SK-N-DZ (cell line): Measurements from ENCODE around the gene TSPAN10.

Source experiments
- DNase-seq: peaks from one replicate; pipeline ENCODE4 v3.0.0-alpha.2; 2015; ENCODE audit warnings: low spot score
- small RNA-seq, 2 experiments: library from RNA; depleted of rRNA; stranded (forward); fragments of <200 nt; gene quantifications; one replicate each; pipeline ENCODE3, GENCODE V24; 2014

TSPAN10 gene

DNA sequence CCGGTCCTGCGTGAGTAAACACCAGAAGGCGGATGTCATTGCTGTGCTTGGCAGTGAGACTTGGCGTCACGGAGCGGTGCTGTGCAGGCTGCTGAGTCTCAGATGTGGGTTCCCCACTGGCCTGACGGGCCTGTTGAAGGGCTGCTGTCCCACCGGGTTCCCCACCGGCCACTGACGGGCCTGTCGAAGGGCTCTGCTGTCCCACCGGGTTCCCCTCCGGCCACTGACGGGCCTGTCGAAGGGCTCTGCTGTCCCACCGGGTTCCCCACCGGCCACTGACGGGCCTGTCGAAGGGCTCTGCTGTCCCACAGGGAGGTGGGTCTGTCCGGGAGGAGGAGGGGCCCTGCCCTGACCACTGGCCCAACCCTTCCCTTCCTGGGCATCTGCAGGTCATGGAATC is 49.6 kb downstream of the TSPAN10 start:
- DNase-seq = no peak

DNA sequence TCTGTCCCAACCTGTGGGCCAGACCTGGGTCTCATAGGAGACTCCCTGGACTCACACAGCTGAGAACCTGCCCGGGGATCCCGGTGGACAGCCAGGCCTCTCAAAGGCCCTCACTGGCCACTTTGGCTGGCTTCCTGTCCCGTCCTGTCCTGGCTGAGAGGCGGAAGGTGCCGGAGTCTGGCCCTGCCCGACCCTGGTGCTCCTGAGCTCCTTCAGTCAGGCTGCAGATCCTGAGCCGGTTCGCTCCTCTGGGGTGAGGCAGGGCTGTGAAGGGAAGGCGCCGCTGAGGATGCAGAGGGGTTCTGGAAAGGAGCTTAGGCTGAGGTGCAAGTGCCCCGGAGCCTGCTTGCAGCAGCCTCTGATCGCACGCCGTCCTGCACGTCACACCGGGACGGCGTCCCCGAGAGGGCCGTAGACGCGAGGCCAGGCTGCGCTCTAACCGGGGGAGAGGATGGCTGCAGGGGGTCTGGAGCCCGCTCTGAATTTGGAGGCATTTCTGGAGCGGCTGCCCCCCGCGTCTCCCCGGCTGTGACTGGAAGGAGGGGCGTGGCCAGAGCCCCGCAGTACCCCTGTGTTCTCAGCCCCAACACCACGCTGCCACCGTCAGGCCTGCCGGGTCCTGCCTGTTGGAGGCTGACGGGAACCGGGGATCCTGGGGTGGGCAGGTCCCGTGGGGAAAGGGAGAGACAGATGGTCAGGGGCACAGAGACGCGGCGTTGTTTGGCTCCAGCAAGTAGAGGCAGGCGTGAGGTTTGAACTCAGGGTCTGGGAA is 51.0 kb downstream of the TSPAN10 start:
- DNase-seq = no peak

DNA sequence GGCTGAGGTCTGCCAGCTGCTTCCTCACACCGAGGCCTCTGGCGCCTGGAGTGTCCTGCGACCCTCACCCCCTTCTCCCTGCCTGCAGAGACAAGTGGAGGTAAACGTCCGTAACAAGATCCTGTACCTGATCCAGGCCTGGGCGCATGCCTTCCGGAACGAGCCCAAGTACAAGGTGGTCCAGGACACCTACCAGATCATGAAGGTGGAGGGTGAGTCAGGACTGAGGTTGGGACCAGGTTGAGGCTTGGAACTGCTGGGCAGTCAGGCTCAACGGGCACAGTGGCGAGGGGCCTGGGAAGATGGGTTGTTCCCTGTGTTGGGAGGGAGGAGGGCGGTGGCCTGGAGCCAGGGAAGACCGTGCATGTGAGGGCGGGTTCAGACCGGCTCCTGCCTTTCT is 51.6 kb downstream of the TSPAN10 start:
- DNase-seq = no peak

DNA sequence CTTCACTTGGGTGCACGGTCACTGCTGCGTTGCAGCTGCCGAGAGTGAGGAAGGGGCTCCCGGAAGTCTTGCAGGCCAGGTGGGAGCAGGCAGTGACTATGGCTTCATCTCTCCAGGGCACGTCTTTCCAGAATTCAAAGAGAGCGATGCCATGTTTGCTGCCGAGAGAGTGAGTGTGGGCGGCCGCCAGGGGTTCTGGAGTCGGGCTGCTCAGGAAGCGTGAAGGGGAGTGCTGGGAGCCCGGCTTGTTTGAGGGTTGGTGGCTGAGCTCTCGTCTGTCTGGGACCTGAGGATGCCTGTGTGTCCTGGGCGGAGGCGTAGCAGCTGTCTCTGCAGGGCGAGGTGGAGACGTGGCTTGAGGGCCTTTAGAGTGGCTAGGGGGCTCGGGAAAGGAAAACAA is 53.1 kb downstream of the TSPAN10 start:
- DNase-seq = no peak

DNA sequence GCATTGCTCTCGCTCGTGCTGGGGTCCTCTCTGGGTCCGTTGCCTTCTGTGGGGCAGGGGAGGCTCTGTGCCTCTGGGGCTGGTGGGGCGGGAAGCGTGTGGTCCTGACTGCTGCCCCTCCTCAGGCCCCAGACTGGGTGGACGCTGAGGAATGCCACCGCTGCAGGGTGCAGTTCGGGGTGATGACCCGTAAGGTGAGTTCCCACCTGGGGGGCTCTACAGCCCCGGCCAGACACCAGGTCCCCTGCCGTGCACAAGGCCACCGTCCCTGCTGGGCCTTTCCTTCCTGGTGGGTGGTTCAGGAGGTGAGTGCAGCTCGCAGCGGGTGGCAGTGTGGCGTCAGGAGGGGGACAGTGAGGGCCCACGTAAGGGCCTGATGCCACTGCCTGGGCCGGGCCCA is 53.6 kb downstream of the TSPAN10 start:
- no peak for DNase-seq

DNA sequence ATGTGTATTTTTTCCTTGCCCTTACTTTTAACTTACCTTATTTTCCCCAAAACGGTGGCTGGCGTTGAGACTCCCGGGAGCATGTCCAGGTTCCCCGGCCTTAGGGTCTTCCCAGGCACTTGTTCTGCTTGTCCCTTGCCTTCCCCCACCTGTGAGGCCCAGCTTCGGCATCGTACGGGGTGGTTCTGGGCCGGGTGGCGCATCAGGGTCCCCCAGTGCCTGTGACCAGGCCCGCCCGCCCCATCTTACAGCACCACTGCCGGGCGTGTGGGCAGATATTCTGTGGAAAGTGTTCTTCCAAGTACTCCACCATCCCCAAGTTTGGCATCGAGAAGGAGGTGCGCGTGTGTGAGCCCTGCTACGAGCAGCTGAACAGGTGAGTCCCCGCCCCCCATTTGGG is 54.2 kb downstream of the TSPAN10 start:
- DNase-seq = no peak

DNA sequence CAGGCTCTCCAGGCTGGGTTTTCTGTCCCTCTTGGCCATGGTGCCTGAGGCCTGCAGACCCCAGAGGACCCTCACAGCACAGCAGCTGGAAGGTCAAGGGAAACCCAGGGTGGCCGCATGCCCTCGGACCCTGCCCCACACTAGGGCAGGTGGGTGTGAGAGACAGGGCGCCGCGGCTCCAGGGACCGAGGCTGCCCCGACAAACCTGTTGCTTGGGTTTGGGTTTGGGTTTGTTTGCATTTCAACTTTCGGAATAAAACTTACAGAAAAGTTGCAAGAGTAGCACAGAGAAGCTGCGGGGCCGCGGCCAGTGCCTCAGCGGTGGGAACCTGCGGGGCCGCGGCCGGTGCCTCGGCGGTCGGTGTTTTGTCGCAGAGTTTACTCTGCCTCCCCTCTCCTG is 54.6 kb downstream of the TSPAN10 start:
- DNase-seq = no peak

DNA sequence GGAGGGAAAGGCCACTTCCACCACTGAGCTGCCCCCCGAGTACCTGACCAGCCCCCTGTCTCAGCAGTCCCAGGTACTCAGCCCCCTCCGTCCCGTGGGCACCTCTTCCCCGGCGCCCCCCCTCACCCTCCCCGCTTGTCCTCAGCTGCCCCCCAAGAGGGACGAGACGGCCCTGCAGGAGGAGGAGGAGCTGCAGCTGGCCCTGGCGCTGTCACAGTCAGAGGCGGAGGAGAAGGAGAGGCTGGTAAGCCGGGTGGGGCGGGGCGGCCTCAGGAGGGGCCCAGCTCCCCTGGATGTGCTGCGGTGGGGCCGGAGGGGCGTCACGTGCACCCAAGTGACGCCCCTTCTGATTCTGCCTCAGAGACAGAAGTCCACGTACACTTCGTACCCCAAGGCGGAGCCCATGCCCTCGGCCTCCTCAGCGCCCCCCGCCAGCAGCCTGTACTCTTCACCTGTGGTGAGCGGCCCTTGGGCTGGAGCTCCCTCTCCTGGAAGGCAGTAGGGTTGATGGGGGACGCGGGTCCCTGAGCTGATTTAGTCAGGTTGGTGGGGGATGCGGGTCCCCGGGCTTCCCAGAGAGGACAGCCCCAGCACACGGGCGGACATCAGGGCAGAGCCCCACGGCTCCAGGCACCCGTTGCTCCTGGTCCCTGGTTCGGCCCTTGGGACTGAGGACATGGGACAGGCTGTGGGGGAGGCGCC is 56.7 kb downstream of the TSPAN10 start:
- DNase-seq = no peak

DNA sequence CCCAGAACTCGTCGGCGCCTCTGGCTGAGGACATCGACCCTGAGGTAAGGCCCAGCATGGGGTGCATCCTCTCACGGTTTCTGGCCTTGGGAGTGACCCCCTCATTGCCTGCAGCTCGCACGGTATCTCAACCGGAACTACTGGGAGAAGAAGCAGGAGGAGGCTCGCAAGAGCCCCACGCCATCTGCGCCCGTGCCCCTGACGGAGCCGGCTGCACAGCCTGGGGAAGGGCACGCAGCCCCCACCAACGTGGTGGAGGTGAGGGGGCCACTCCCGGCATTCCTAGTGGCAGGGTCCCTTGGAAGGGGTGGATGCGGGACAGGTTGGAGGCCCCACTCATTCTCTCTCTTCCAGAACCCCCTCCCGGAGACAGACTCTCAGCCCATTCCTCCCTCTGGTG is 57.8 kb downstream of the TSPAN10 start:
- DNase-seq = no peak

DNA sequence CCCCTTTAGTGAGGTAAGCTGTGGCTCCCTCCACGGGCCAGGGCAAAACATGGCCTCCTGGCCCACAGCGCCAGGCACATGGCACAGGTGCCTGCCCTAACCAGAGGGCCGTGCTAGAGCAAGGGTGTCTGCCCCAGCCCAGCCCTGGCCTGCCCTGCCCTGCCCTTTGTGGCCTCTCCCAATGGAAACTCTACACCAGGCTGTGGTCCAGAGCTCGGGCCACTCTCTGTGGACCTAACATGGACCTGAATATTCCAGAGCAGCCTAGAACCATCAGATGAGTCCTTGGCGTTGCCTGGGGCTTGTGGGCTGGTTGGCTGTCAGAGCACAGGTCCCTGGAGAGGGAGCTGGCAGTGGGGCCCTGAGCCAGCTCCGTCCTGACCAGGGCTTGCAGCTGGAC is 58.2 kb downstream of the TSPAN10 start:
- no peak for DNase-seq

DNA sequence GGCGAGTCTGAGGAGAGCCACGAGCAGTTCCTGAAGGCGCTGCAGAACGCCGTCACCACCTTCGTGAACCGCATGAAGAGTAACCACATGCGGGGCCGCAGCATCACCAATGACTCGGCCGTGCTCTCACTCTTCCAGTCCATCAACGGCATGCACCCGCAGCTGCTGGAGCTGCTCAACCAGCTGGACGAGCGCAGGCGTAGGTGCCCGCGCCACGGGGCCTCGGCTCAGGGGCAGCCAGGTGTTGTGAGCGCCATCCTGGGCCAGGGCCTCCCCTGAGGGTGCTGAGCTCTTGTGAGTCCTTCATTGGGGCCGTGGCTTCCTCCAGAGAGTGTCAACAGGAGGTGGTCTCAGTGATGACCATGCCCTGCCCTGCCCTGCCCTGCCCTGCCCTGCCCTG is 58.8 kb downstream of the TSPAN10 start:
- no peak for DNase-seq

DNA sequence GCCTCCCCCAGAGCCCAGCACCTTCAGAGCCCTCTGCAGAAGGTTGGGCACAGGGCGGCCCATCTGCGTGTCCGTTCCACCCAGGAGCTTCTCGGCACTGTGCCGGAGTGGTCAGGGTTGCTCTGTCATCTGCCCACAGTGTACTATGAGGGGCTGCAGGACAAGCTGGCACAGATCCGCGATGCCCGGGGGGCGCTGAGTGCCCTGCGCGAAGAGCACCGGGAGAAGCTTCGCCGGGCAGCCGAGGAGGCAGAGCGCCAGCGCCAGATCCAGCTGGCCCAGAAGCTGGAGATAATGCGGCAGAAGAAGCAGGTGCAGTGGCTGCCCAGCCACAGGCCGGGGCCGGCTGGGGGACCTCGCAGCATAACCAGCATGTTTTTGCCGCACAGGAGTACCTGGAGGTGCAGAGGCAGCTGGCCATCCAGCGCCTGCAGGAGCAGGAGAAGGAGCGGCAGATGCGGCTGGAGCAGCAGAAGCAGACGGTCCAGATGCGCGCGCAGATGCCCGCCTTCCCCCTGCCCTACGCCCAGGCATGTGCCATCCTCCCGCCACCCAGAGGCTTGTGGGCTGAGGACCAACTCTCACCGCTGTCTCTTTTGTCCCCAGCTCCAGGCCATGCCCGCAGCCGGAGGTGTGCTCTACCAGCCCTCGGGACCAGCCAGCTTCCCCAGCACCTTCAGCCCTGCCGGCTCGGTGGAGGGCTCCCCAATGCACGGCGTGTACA is 59.4 kb downstream of the TSPAN10 start:
- no peak for DNase-seq

DNA sequence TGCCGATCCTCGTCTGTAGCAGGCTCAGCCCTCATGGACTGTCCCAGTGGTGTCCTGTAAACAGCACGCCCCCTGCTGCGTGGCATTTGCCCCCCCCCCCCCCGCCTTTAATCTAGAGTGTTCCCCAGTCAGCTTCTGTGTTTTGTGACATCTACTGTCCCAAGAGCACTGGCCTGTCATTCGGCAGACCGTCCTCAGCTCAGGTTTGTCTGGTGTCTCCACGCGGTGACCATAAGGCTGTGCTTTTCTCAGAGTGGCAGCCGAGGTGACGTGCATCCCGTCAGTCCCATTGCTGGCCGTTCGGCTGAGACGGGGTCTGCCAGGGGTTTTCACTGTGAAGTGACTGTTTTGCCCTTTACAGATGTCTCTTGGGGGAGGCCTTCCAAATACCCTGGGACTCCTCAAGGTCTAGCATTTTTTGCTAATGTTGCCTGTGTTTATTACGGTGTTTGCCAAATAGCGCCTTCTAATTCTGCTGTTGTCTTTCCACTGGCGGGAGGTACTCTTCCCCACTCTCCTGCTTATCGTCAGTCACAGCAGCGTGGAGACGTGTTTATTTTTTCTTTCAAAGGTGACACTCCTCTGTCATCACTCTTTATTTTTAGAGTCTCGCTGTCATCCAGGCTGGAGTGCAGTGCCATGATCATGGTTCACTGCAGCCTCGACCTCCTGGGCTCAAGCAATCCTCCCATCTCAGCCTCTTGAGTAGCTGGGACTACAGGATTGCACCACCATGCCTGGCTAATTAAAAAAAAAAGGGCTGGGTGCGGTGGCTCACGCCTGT is 60.5 kb downstream of the TSPAN10 start:
- no peak for DNase-seq

Small RNA genes lying within 50 kb of the gene (small RNA-seq; reads per million reads assigned to genes)
- 0 reads per million in 2 experiments for gene MIR6786
